WI38 (cell line): ENCODE data around the gene IL10RB.
"Not testable (repeated sequence)": the region's sequence is repeated elsewhere in the genome, so short reads cannot be mapped to it uniquely, and the experiment has no call there.

Experiments used
- H3K4me3 ChIP-seq: 2 replicates; pipeline ENCODE4 v1.5.1; 2011; ENCODE audit warnings: low read depth, mild to moderate bottlenecking, control low read depth, low read length
- TF ChIP-seq, protein P1 (sequence below): IDR thresholded peaks from 2 replicates; pipeline ENCODE4 v1.5.1; 2012; ENCODE audit warnings: low read depth, mild to moderate bottlenecking, control low read depth, low read length

The IL10RB gene

GRCh38 chr21:33314111-33314510 is 47.9 kb downstream of the IL10RB start:
- no peak overlapping the region for H3K4me3 ChIP-seq
- TF ChIP-seq, protein P1, sequence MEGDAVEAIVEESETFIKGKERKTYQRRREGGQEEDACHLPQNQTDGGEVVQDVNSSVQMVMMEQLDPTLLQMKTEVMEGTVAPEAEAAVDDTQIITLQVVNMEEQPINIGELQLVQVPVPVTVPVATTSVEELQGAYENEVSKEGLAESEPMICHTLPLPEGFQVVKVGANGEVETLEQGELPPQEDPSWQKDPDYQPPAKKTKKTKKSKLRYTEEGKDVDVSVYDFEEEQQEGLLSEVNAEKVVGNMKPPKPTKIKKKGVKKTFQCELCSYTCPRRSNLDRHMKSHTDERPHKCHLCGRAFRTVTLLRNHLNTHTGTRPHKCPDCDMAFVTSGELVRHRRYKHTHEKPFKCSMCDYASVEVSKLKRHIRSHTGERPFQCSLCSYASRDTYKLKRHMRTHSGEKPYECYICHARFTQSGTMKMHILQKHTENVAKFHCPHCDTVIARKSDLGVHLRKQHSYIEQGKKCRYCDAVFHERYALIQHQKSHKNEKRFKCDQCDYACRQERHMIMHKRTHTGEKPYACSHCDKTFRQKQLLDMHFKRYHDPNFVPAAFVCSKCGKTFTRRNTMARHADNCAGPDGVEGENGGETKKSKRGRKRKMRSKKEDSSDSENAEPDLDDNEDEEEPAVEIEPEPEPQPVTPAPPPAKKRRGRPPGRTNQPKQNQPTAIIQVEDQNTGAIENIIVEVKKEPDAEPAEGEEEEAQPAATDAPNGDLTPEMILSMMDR: no peak

DNA sequence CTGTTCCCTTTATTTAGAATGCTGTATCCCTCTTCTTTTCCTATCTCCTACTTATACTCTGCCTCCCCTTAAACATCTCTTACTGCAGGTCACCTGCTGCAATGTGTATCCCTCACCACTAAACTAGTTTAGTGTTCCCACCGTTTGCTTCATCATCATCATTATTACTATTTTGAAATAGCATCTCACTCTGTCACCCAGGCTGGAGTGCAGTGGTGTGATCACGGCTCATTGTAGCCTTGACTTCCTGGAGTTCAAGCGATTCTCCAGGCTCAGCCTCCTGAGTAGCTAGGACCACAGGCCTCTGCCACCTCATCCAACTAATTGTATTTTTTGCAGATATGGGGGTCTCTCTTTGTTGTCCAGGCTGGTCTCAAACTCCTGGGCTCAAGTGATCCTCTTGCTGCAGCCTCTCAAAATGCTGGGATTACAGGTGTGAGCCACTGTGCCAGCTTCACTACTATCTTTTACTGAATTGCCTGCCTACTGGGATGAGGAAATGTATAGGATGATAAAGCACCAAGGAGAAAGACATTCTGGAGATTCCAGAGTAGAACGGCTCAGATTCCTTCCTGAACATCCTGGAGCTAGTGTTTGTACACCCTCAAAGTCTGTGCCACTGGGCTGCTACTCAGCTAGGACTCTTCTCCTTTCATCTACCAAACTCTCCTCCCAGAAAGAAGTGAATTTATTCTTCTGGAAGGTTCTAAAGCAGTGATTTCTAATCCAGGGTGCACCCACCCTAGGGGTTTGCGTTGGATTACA is 50.0 kb downstream of the IL10RB start:
- TF ChIP-seq, protein P1: no peak
- no peak overlapping the region for H3K4me3 ChIP-seq

DNA sequence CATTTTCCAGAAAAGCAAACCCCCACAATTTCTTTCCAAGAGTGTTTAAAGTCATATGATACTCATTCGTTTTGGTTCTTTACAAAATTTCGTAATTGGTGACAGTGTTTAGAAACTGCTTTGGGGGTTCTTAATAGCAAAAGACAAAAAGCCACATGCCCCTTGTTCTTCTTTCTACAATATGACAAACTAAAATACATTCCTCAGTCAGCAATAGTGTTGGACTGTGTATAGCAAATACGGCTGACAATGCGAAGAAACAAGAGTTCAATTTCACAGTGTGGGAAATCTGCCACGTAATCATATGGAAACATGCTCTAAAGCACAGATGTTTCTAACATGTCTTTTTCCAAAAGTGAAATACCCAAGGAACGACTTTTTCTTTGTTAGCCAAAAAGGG is 51.0 kb downstream of the IL10RB start:
- H3K4me3 ChIP-seq: no peak overlapping the region

GRCh38 chr21:33317786-33318486 is 51.8 kb downstream of the IL10RB start:
- TF ChIP-seq, protein P1: no peak
- H3K4me3 ChIP-seq: no peak overlapping the region

More for the DNA sequence above, 51.0 kb downstream of the IL10RB start:
- TF ChIP-seq, protein P1: no peak

- not testable (repeated sequence) for H3K4me3 ChIP-seq
Observed at GRCh38 chr21:33321005-33321404, 54.8 kb downstream of the IL10RB start.

GRCh38 chr21:33323610-33324009 is 57.4 kb downstream of the IL10RB start:
- H3K4me3 ChIP-seq: not testable (repeated sequence)

DNA sequence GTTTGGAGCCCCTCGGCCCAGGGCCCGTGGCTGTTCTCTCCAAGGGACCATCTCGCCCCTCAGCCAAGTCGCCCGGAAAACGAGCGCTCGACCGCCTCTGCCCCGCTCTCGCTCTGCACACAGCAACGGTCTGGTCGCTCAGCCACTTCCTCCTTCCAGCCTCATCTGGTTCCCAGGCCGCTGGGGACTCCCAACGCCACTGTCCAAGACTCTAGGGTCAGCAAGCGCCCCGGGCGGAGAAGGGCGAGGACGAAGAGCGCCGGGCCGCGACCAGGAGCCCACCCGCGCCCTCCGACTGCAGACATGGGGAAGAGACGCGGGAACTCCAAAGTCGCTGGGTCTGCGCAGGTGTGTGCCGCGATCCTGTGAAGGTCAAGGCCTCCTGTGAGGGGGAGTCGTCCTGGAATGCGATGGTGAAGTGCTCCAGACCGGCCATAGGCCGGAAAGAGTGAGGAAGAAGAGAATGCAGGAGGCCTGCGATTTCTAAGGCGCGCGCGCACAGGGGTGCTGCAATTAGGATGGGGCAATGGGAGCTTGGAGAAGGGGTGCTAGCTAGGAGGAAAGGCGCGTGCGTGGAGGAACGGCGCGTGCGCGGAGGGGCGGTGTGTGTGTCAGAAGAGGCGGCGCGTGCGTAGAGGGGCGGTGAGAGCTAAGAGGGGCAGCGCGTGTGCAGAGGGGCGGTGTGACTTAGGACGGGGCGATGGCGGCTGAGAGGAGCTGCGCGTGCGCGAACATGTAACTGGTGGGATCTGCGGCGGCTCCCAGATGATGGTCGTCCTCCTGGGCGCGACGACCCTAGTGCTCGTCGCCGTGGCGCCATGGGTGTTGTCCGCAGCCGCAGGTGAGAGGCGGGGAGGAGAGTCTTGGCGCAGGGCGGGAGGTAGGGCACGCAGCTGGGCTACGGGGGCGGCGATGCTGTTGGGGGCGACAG is 58.4 kb downstream of the IL10RB start, which contains the start of gene IFNAR1:
IFNAR1 (plus strand) TSS at position 680 of the 931 bp plus-strand sequence; CDS start at position 766, 86 bp downstream.
- TF ChIP-seq, protein P1: no peak
- H3K4me3 ChIP-seq: peak within 1 kb of the TSS; percentile 94
